Renal pelvis (tissue), 4 donors: ENCODE results near the gene HCK. TPM values are rescaled to one million over a fixed set of nuclear protein-coding genes. Genes with fewer than 3 reads are reported as not detected.

ENCODE experiments used
- DNase-seq: peaks from one replicate; pipeline ENCODE4 v3.0.0-alpha.2; 2013
- polyA plus RNA-seq, 3 donors: library from polyadenylated mRNA; unstranded; fragments of 120-200 nt; gene quantifications; one replicate each; pipeline ENCODE4 v1.2.1, GENCODE V29; 2013; ENCODE audit not compliant: insufficient read length in 3 of 3

Gene HCK
- polyA plus RNA-seq, 3 donors, result 2.0 to 3.3 (median 2.5) TPM

DNA sequence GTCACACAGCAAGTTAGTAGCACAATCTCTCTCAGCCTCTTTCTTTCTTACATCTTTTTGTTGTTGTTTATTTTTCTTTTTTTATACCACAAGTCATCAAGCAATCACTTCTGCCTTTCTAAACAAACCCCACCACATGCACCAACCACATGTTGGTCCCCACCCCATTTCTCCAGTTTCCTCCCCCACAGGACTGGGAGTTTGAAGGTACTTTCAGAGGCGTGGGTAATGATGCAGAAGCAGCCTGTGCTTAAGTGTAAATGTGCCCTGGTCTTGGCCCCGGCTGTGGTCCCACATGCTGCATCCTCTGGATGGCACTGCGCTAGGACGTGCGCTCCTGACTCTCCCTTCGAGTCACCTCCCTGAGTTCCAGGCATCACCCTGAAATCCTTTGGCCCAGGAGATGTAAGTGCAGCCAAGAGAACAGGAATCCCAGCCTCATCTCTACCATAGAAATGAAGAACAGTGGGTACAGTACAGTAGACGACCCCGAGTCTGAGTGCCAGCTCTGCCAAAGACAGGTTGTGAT, 5.7 kb downstream of the HCK start:
- no peak for DNase-seq

DNA sequence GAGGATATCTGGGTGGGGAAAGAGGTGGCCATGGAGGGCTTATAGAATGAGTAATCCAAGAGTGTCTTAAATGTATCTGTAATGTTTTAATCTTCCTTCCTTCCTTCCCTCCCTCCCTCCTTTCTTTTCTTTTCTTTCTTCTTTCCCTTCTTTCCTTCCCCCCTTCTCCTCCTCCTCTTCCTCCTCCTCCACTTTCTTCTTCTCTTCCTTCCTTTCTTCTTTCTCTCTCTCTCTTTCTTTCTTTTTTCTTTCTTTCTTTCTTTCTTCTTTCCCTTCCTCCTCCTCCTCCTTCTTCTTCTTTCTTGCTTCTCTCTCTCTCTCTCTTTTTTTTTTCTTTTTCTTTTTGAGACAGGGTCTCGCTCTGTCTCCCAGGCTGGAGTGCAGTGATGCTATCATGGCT, 7.1 kb downstream of the HCK start:
- no peak for DNase-seq

DNA sequence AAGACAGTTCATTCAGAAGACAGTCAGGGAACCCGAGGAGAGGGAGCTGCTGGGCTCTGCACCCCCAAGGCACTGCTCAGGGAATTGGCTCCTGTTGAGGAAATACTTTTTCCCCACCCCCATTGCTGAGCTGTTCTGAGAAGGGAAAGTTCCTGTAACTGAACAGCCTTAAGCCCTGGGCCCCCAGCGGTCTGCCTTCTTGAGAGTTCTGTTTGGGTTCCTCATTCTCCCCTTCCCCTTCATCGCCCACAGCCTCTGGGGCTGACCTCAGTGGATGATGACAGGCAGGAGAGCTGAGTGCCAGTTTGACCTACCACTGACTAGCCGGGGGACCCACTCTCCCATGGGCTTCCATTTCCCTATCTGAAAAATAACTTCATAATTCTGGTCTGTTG, 10.7 kb downstream of the HCK start:
- DNase-seq, result no peak

DNA sequence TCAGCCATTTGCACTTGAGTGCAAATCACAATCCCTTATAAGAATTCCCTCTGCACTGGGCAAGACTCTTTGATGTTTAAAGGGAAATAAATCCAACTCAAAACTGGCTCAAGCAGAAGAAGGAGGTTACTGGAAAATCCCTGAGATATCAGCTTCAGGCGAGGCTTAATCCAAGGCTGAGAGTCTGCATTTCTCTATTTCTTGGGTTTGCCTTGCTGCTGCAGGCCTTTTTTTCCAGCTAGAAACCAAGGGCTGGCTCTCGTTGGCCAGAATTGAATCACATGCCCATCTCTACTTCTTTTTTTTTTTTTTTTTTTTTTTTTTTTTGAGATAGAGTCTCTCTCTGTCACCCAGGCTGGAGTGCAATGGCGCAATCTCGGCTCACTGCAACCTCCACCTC, 11.7 kb downstream of the HCK start:
- no peak for DNase-seq

DNA sequence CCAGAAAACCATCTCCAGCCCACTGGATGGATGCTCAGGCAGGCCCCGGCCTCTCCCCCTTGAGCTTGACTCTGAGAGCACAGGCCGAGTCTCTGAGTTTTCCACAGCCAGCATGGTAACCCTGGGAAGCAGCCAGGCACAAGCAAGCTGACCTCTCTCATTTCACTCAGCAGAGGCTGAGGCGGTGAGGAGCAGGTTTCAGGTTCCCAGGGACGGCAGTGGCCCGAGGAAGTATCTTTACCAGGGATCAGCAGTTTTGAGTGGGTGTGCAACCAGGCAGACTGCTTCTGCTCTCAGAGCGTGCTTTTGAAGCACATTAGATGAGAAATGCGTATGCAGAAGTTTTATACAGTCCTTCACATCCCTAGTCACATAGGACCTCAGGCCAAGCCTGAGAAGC, 12.6 kb downstream of the HCK start:
- peak; percentile 72 for DNase-seq

DNA sequence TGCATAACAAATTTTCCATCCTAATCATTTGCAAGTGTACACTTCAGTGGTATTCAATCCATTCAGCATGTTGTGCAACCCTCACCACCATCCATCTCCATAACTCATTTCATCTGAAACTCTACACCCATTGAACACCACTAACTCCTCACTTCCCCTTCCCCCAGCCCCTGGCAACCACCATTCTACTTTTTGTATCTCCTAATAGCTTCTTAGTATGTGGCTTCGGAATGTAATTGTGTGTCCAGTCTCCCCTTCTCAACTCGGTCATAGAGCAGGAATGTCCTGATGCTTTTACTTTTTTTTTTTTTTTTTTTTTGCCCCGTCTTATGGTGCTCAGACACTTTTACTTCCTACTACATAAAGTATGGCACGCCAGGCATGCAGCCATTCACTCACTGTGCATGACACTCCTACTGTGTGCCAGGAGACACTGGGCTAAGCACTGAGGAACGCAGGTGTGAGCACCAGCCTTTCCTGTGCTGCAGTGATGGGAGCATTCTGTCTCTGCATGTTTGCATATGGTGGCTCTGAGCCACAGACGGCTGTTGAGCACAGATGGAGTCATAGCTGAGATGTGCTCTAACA, 15.3 kb downstream of the HCK start:
- DNase-seq, result no peak

DNA sequence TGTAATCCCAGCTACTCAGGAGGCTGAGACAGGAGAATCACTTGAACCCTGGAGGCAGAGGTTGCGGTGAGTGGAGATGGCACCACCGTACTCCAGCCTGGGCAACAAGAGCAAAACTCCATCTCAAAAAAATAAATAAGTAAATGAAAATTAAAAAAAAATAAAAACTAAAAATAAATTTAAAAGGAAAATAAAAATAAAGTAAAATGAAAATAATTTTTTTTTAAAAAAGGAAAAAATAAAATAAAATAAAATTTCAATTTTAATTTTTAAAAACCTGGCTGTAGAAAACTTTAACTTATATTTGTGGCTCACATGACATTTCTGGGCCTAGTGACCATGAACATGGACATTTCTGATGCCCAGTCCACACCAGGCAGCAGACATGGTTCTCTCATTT, 16.1 kb downstream of the HCK start:
- DNase-seq, result no peak

DNA sequence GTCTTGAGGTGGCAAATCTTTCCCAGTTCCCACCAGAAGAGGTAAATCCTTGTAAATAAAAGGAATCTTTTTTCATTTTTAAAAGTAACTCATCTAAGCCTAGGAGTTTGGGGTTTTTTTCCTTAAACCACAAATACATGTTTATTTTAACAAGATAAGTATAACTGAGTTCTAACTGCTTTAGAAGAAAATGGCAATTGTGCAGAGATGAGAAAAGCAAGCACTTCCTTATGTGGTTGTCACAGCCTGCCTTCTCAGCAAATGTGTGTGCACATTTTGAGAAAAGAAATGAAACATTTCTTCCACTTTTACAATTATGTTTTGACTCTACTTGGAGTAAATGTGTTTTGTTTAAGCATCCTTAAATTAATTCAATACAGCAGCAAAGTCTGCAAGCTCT, 17.7 kb downstream of the HCK start:
- no peak for DNase-seq

DNA sequence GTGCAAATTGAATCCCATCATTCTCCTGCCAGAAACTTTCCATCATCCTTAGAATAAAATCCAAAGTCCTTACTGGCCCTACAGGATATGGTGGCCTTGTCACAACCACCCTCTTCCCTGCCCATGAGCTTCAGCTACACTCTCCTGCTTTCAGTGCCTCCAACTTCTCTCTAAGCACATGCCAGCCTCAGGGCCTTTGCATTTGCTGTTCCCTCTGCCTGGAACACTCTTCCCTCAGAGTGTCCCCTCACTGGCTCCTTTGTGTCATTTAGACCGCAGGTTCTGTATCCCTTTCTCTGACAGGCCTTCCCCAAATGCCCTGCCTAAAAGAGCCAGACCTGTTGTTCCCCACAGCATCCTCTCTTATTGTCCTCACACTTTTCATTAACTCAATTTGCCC, 18.2 kb downstream of the HCK start:
- DNase-seq, result no peak

DNA sequence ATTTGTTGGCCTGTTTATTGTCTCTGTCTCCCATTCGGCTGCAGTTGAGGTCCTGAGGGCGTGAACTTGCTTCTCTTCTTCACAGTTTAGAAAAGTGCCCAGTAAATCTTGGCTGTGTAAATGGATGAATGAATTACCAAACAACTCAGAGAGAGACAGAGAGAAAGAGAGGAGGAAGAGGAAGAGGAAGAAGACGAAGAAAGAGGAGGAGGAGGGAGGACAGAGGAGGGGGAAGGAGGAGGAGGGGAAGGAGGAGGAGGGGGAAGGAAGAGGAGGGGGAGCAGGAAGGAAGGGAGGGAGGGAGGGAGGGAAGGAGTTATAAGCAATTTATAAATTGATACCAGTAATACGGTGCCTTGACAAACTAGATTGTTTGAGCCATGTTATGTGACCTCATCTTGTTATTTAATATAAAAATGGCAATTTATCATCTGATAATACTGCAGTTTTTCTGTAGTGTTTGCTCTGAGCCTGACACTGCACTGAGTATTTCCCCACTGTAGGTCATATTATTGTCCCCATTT, 18.7 kb downstream of the HCK start:
- no peak for DNase-seq

DNA sequence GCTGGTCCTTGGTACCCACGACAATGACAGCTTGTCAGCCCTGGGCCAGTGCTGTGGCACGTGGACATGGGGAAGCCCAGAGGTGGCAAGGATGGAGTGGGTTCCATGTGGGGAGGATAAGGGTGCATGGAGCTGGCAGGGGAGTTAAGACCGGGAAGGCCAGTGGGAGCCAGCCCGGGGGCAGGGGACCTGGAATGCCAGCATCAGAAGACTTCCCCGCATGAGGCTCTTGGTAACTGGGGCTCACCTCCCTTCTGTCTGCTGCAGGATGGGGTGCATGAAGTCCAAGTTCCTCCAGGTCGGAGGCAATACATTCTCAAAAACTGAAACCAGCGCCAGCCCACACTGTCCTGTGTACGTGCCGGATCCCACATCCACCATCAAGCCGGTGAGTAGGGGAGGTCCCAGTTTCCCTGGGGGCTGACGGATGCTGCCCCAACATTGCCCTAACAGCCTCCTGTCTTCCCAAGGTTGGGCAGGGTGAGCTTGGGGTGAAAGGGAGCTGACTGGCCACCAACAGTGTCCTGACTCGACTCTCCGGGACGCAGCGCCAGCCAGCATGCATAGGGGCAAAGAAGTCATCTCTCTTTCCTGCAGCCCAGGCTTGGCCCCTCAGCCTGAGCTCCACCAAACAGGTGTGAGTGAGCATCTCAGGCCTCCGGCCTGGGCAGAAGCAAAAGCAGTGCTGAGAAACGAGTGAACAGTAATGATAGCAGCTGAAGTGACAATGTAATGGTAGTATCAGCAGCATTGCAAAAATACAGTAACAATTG, 19.5 kb downstream of the HCK start:
- DNase-seq, result no peak

DNA sequence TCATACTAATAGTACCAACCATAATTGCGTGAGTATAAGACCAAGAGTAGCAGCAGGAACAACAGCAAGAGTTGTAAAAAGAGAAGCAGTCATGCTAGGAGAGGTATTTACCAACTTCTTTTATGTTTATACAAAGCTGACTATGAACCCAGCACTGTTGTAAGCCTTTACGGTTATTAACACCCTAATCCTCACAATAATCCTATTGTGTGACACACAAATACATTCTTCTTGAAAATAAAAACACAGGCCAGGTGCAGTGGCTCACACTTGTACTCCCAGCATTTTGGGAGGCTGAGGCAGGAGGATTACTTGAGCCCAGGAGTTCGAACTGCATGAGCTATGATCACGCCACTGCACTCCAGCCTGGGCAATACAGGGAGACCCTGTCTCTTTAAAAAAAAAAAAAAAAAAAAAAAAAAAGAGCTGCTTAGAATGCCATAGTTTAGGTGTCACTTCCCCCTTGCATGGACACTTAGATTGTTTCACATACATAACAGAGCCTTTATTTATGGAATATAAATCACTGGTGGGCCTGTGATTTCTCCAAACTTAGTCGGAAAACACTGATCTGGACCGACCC, 20.2 kb downstream of the HCK start:
- no peak for DNase-seq

DNA sequence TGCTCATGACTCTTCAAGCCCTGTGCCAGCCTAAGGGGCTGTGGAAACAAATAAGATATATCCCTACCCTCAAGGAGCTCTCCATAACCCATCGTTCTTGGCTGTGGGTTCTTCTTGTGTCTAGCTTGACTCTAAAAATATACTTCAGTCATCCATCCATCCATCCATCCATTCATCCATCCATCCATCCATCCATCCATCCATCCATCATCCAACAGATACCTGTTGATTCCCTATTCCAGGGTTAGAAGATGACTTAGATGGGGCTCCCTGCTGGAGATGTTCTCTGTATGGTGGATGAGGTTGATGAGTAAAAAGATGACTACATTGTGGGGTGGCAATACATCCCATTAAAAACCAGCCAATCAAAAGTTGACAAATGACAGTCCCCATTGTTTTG, 23.5 kb downstream of the HCK start:
- no peak for DNase-seq

DNA sequence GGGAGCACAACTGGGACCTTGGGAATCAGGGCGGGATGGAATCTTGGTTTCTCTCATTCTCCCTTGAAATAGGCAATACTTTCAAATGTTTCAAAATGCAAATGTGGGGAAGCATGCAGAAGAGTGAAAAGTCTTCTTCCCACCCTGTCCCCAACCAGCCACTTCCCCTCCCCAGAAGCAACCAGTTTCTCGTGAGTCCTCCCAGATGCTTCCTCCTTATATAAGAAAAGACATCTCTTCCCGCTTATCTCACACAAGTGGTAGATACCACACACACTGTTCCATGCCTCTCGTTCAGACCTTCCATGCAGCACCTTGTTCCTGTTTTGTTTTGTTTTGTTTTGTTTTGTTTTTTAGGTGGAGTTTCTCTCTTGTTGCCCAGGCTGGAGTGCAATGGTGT, 25.1 kb downstream of the HCK start:
- no peak for DNase-seq

DNA sequence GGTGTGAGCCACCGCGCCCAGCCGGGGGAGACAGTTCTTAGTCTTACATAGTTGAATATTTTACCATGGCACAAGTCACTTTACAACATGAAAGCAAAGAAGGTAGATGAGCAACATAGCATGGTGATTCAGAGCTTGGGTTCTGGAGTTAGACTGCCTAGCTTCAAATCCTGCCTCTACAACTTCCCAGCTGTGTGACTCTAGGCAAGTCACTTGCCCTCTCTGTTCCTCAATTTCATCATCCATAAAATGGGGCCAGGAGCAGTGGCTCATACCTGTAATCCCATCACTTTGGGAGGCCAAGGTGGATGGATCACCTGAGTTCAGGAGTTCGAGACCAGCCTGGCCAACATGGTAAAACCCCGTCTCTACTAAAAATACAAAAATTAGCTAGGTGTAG, 26.3 kb downstream of the HCK start:
- DNase-seq, result no peak

DNA sequence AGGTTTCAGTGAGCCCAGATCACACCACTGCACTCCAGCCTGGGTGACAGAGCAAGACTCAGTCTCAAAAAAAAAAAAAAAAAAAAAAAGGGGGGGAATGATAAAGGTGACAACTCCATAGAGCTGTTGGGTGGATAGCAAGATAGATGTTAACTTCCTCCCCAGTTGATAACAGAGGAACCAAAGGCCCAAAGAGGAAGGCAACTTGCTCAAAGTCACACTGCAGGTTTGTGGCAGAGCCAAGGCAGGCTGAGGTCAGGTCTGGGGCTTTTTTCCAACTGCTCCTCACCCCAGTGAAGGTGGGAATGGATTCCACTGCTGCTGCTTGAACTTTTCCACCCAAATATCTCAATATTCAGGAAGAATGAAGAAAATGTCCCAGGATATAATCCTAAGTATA, 26.7 kb downstream of the HCK start:
- DNase-seq, result no peak

DNA sequence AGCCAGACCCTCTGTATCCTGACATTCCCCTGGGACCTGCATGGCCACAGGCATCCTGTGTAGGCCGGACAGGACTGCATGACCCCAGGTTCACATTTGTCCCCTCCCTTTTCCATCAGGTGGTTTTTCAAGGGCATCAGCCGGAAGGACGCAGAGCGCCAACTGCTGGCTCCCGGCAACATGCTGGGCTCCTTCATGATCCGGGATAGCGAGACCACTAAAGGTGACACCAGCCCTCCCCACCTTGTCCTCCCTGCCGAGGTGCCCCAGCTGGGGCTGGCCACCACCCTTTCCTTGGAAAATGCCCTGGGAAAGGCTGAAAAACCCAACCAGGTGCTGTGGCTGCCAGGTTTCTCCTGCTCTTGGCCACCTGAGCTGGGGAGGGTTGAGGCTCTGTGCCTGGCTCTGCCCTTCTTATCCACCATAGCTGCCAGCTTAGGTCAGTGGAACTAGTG, 27.6 kb downstream of the HCK start:
- DNase-seq, result no peak

DNA sequence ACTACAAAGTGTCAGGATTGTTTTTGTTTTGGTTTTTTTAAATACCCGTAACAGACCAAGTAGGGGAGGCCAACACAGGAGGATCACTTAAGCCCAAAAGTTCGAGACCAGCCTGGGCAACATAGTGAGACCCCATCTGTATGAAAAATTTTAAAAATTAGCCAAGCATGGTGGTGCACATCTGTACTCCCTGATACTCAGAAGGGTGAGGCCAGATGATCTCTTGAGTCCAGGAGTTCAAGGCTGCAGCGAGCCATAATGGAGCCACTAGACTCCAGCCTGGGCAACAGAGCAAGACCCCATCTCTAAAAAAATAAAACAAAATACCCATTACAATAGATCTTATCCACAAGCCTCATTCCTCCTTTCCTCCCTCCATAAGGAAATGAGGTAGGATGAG, 28.7 kb downstream of the HCK start:
- DNase-seq, result no peak

DNA sequence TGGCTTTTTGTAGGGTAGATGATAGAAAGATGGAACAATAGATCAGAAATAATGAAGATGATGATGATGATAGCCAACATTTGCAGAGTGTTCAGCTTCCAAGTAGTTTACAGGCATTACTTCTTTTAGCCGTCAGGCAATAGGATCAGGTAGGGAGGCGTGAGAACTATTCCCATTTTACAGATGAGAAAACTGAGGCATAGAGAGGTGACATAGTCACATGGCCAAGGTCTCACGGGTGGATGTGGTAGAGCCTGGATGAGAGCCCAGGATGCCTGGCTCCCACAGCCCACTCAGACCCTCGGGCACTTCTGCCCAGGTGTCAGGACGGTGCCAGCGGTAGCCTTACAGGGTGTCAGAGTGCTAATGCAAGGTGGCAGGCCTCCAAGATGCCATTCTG, 31.4 kb downstream of the HCK start:
- DNase-seq, result no peak

DNA sequence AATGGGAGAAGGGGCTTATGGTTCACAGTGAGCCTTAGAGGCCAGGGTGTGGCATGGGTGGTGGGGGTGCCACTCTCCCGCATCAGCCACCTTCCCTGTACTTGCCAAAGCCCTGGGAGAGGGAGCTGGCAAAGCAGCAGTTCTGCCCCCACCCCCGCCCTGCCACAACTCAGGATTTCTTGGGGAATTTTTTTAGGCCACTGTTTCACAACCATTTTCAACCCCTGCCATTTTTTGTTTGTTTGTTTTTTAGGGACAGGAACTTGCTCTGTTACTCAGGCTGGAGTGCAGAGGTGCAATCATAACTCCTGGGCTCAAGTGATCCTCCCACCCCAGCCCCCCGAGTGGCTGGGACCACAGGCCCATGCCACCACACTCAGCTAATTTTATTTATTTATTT, 35.0 kb downstream of the HCK start:
- no peak for DNase-seq

DNA sequence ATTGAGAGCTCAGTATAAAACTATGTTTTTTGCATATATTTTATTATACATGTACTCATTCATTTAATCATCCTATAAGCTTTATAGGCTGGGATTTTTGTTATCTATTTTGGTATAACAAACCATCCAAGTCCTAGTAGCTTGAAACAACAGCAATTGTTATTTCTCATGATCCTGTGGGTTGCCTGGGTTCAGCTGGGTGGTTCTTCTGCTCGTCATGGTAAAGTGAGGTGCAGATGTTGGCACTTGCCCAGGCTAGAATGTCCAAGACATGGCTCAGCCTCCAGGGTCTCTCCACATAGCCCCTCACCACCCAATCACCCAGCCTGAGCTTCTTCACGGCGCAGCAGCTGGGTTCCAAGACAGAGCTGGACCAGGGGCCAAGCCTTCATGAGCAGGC, 36.7 kb downstream of the HCK start:
- DNase-seq, result no peak

DNA sequence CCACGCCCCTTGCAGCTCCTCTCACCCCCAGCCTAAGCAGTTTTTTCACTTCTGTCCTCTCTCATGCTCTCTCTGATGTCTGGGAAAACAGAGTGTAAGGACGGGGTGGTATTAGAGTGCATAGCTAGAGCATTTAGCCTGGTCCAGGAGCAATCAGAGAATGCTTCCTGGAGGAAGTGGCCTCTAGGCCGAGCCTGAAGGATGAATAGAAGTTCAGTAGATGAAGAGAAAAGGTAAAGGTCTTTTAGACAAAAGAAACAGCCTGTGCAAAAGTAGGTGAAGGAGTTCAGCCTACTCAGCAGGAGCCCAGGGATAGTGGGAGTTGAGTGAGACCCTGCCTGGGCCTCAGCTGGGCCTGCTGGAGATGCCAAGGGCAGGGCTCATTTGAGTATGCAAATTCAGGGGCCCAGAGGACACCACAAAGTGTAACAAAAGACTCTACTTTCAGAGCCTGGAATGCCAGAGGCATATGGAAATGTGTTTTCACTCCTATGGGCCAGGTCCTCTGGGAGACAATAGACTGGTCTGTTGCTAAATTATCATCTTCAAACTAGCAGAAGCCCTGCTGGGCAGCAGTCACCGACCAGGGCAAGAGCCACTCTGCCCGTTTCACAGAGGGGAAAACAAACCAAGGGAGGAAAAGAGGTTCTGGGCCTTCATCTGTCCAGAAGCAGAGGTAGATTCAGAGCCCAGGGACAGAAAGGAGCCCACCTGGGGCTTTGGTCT, 37.8 kb downstream of the HCK start:
- DNase-seq, result no peak
